ENCODE measurements around the gene CRMP1.

DNA sequence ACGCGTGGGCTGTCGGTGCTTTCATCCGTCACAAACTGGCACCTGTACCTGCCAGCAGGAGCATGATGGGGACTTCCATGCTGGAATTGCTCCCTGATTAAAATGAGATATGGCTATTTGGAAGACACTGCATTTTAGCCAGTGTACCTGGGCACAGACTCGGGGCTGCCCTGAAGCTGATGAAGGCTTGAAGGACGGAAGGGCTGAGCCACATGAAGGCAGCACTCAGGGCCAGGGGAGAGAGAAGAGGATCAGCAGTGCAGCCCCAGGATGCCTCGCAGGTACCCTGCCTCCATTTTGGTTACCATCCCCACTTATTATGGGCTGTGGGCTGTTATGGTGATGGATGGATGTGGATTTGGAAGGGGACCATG, 79.0 kb downstream of the CRMP1 start:
- TF ChIP-seq, protein P1, sequence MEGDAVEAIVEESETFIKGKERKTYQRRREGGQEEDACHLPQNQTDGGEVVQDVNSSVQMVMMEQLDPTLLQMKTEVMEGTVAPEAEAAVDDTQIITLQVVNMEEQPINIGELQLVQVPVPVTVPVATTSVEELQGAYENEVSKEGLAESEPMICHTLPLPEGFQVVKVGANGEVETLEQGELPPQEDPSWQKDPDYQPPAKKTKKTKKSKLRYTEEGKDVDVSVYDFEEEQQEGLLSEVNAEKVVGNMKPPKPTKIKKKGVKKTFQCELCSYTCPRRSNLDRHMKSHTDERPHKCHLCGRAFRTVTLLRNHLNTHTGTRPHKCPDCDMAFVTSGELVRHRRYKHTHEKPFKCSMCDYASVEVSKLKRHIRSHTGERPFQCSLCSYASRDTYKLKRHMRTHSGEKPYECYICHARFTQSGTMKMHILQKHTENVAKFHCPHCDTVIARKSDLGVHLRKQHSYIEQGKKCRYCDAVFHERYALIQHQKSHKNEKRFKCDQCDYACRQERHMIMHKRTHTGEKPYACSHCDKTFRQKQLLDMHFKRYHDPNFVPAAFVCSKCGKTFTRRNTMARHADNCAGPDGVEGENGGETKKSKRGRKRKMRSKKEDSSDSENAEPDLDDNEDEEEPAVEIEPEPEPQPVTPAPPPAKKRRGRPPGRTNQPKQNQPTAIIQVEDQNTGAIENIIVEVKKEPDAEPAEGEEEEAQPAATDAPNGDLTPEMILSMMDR (IDR thresholded peaks at IDR 0.05) = no peak
- no peak for TF ChIP-seq POLR2A (IDR thresholded peaks at IDR 0.05)
